Thoracic aorta (tissue), 2 donors: ENCODE measurements around the gene MTMR1. TPM values are rescaled to one million over a fixed set of nuclear protein-coding genes. Genes with fewer than 3 reads are reported as not detected.

ENCODE experiments used
- ATAC-seq: fragments of 150-250 bp; one replicate; pipeline ENCODE4 v1.8.0; 2017; ENCODE audit warnings: low read depth; ENCODE audit not compliant: insufficient number of reproducible peaks, low FRiP score
- DNase-seq: peaks from one replicate; pipeline ENCODE4 v3.0.0-alpha.2; 2020; ENCODE audit warnings: low spot score
- H3K27ac ChIP-seq, 2 donors: fragments of 200-600 bp; sonication (generic); 1 replicate in 1 of 2; 2 replicates in 1 of 2; pipeline ENCODE4 v1.5.1; 2016; ENCODE audit warnings: mild to moderate bottlenecking in 2 of 2, moderate library complexity in 2 of 2
- H3K27me3 ChIP-seq: fragments of 200-600 bp; sonication (generic); replicated peaks from 2 replicates; pipeline ENCODE4 v1.6.0; 2016; ENCODE audit warnings: mild to moderate bottlenecking; ENCODE audit not compliant: insufficient read depth
- H3K36me3 ChIP-seq: fragments of 200-600 bp; sonication (generic); one replicate; pipeline ENCODE4 v1.5.1; 2016
- H3K4me1 ChIP-seq, 2 donors: fragments of 200-600 bp; sonication (generic); 1 replicate in 1 of 2; 2 replicates in 1 of 2; pipeline versions ENCODE4 v1.5.1 to v1.6.0; 2016; ENCODE audit warnings: low read depth in 2 of 2, mild to moderate bottlenecking in 1 of 2; ENCODE audit not compliant: control insufficient read depth in 1 of 2
- H3K4me3 ChIP-seq: fragments of 200-600 bp; sonication (generic); 2 replicates; pipeline ENCODE4 v1.5.1; 2016; ENCODE audit warnings: mild to moderate bottlenecking
- H3K9me3 ChIP-seq: fragments of 200-600 bp; sonication (generic); 2 replicates; pipeline ENCODE4 v1.5.1; 2016
- CTCF ChIP-seq: fragments of 200-600 bp; sonication (generic); IDR thresholded peaks from one replicate; pipeline ENCODE4 v1.5.1; 2019; ENCODE audit warnings: antibody characterized with exemption
- total RNA-seq, 2 donors: library from RNA; depleted of rRNA; stranded (reverse); fragments of >200 nt; gene quantifications; one replicate each; pipeline versions ENCODE4 v1.1.0 to v1.2.3, GENCODE V29; 2016

MTMR1 gene
- total RNA-seq, 2 donors from 2014 or later: 26.5 to 31.5 TPM

GRCh38 chrX:150702966-150703694 lies 9.9 kb downstream of the MTMR1 start:
- peaks cover 0 to 21% of the 10 kb centered on the region in 2 donors for H3K4me1 ChIP-seq
- DNase-seq (no peak), ATAC-seq (no peak)
- H3K36me3 ChIP-seq: no peaks in the 10 kb centered on the region
- TF ChIP-seq CTCF: no peak
- H3K27me3 ChIP-seq: no peaks in the 10 kb centered on the region
- H3K9me3 ChIP-seq: no peaks in the 10 kb centered on the region
- peak overlapping the region; percentile 81 to 85 for H3K27ac ChIP-seq
- no peak overlapping the region for H3K4me3 ChIP-seq

- Histone ChIP-seq H3K27ac (peak overlapping the region; percentile 81 to 85), H3K27me3 (no peaks in the 10 kb centered on the region), H3K36me3 (no peaks in the 10 kb centered on the region), H3K4me1 (peaks cover 0 to 21% of the 10 kb centered on the region in 2 donors), H3K9me3 (no peaks in the 10 kb centered on the region), H3K4me3 (no peak overlapping the region)
- ATAC-seq: no peak
- TF ChIP-seq CTCF: no peak
- DNase-seq: no peak
These were observed 10.4 kb downstream of the MTMR1 start for GRCh38 chrX:150703695-150703974.

GRCh38 chrX:150704030-150704613 lies 10.9 kb downstream of the MTMR1 start:
- DNase-seq (no peak), ATAC-seq (peak; percentile 79)
- peaks cover 2% of the 10 kb centered on the region for H3K36me3 ChIP-seq
- H3K4me3 ChIP-seq: no peak overlapping the region
- H3K9me3 ChIP-seq: no peaks in the 10 kb centered on the region
- H3K27ac ChIP-seq: peak overlapping the region; percentile 81 to 85
- no peak for TF ChIP-seq CTCF
- peaks cover 0 to 21% of the 10 kb centered on the region in 2 donors for H3K4me1 ChIP-seq
- no peaks in the 10 kb centered on the region for H3K27me3 ChIP-seq

GRCh38 chrX:150712619-150713018 lies 19.4 kb downstream of the MTMR1 start:
- H3K27me3 ChIP-seq: no peaks in the 10 kb centered on the region
- H3K4me1 ChIP-seq: peaks cover 0 to 9% of the 10 kb centered on the region in 2 donors
- no peak for DNase-seq
- TF ChIP-seq CTCF: no peak
- ATAC-seq: no peak
- H3K27ac ChIP-seq: no peak overlapping the region
- no peaks in the 10 kb centered on the region for H3K9me3 ChIP-seq
- peaks cover 2% of the 10 kb centered on the region for H3K36me3 ChIP-seq
- no peak overlapping the region for H3K4me3 ChIP-seq

GRCh38 chrX:150715184-150715583 lies 22.0 kb downstream of the MTMR1 start:
- H3K9me3 ChIP-seq: no peaks in the 10 kb centered on the region
- TF ChIP-seq CTCF: no peak
- peaks cover 0 to 9% of the 10 kb centered on the region in 2 donors for H3K4me1 ChIP-seq
- H3K4me3 ChIP-seq: no peak overlapping the region
- H3K27ac ChIP-seq: no peak overlapping the region
- ATAC-seq: no peak
- no peaks in the 10 kb centered on the region for H3K36me3 ChIP-seq
- H3K27me3 ChIP-seq: no peaks in the 10 kb centered on the region
- no peak for DNase-seq
